ENCODE measurements around the gene TFRC.
"Not testable (repeated sequence)": the region's sequence is repeated elsewhere in the genome, so short reads cannot be mapped to it uniquely, and the experiment has no call there.

Gene TFRC

GRCh38 chr3:196081834-196082618, at the start of gene TFRC:
Gene TFRC (minus strand): TSS chr3:196082090. CDS start chr3:196077099, 4,991 bp downstream.
- DNase-seq: peak; percentile 94

- DNase-seq: no peak
Measured at GRCh38 chr3:196128172-196128843, 46.4 kb upstream of the TFRC start.

GRCh38 chr3:196127308-196128040, 45.6 kb upstream of the TFRC start:
- DNase-seq: no peak

- no peak for DNase-seq
Measured at GRCh38 chr3:196124608-196125007, 42.7 kb upstream of the TFRC start.

GRCh38 chr3:196122688-196123046, 40.8 kb upstream of the TFRC start:
- no peak for DNase-seq

- no peak for DNase-seq
Measured at GRCh38 chr3:196122021-196122687, 40.3 kb upstream of the TFRC start.

GRCh38 chr3:196121066-196121465, 39.2 kb upstream of the TFRC start:
- no peak for DNase-seq

- DNase-seq: no peak
Measured at GRCh38 chr3:196120291-196120951, 38.5 kb upstream of the TFRC start.

- no peak for DNase-seq
Measured at GRCh38 chr3:196117809-196118208, 35.9 kb upstream of the TFRC start.

GRCh38 chr3:196115678-196116083, 33.8 kb upstream of the TFRC start:
- DNase-seq: no peak

- DNase-seq: peak; percentile 52
Measured at GRCh38 chr3:196111939-196112386, 30.1 kb upstream of the TFRC start.

- no peak for DNase-seq
Measured at GRCh38 chr3:196108075-196108743, 26.3 kb upstream of the TFRC start.

GRCh38 chr3:196104707-196105106, 22.8 kb upstream of the TFRC start:
- not testable (repeated sequence) for DNase-seq

GRCh38 chr3:196098365-196098980, 16.6 kb upstream of the TFRC start:
- not testable (repeated sequence) for DNase-seq

- no peak for DNase-seq
Measured at GRCh38 chr3:196097373-196098154, 15.7 kb upstream of the TFRC start.

- DNase-seq: no peak
Measured at GRCh38 chr3:196096382-196096953, 14.6 kb upstream of the TFRC start.

- DNase-seq: no peak
Measured at GRCh38 chr3:196093317-196094111, 11.6 kb upstream of the TFRC start.

- no peak for DNase-seq
Measured at GRCh38 chr3:196087906-196088305, 6.0 kb upstream of the TFRC start.

- no peak for DNase-seq
Measured at GRCh38 chr3:196082619-196082971, 705 bp upstream of the TFRC start.

All from activated T-cell treated with anti-CD3 and anti-CD28 coated beads, Interleukin-2, amount 50 U/mL, for 1 hour (primary cell).